ENCODE results near the gene ATP1A1. TPM values are rescaled to one million over a fixed set of nuclear protein-coding genes. Genes with fewer than 3 reads are reported as not detected.

ATP1A1 gene
- total and polyA plus RNA-seq, 9 of the 15 experiments (the other 6 are each of a cell fraction or from before 2014, with no cell fraction given), result 99.3 to 513 (median 234) TPM

- no peaks in the 10 kb centered on the region for H3K36me3 ChIP-seq (ENCODE audit: control insufficient read depth, insufficient read depth, low read length)
- no peak overlapping the region for H3K4me3 ChIP-seq
- POLR2A ChIA-PET, result interaction anchor here (2.3 kb wide), 1 partner anchor 18 kb away, joined by 8 read pairs; no protein-coding TSS in a partner anchor
- peaks cover 14 to 25% of the 10 kb centered on the region in 2 experiments; a peak in 4 of 5 replicates for H3K4me1 ChIP-seq (replicated peaks in 1 of 2; ENCODE audit: control insufficient read depth in 2 of 2, insufficient read depth in 2 of 2, low read length in 2 of 2)
- TF ChIP-seq CEBPG (CRISPR knock-in tag; IDR thresholded peaks at IDR 0.05) (no peak), CEBPG (tag; conservative IDR thresholded peaks at IDR 0.05 in 1 of 2, IDR thresholded peaks at IDR 0.05 in 1 of 2) (no peak), CHD2 (IDR thresholded peaks at IDR 0.05; ENCODE audit: low read depth, low read length) (no peak), PTBP1 (IDR thresholded peaks at IDR 0.05; ENCODE audit: low read depth, low read length) (no peak), DMBX1 (CRISPR knock-in tag; IDR thresholded peaks at IDR 0.05; ENCODE audit: borderline replicate concordance) (no peak), EP300 (IDR thresholded peaks at IDR 0.05; ENCODE audit: low read length) (no peak), RBM15 (IDR thresholded peaks at IDR 0.05; ENCODE audit: insufficient read depth, low read length) (no peak), ZNF766 (CRISPR knock-in tag; conservative IDR thresholded peaks at IDR 0.05) (no peak), POU5F1 (IDR thresholded peaks at IDR 0.05; ENCODE audit: borderline replicate concordance, low read depth, low read length, partially characterized antibody) (no peak)
- no peak overlapping the region for H3K27ac ChIP-seq (ENCODE audit: extremely low read depth, low read depth, low read length)
- H3K79me2 ChIP-seq (ENCODE audit: control insufficient read depth, insufficient read depth, low read length), result no peaks in the 10 kb centered on the region
- H3K27me3 ChIP-seq (ENCODE audit: control insufficient read depth in 2 of 2, insufficient read depth in 2 of 2, low read length in 2 of 2), result no peaks in the 10 kb centered on the region
- H4K20me1 ChIP-seq (replicated peaks; ENCODE audit: control insufficient read depth, insufficient read depth, low read length), result no peaks in the 10 kb centered on the region
- no peak for ATAC-seq
- no peak for DNase-seq (ENCODE audit: extremely low read depth in 1 of 4, low spot score in 3 of 4)
- no peak overlapping the region for H2AFZ ChIP-seq (ENCODE audit: low read depth, low read length)
- BruUV-seq (replicated peaks), result no TSS peak
- H3K9ac ChIP-seq (ENCODE audit: insufficient read depth in 1 of 2, low read depth in 2 of 2, low read length in 2 of 2), result no peak overlapping the region
- H3K4me2 ChIP-seq (ENCODE audit: insufficient read depth, low read length), result no peak overlapping the region
- CTCF ChIA-PET (ENCODE audit: low intra/inter-chr PET ratio), result no interaction called here
- in situ Hi-C loops (cut with MboI), result no loop called here
- intact Hi-C loops (cut with micrococcal nuclease), result no loop called here
- FAIRE-seq, result no peak
- H3K9me3 ChIP-seq (replicated peaks; ENCODE audit: control insufficient read depth, insufficient read depth, low read depth, low read length), result no peaks in the 10 kb centered on the region
- no peaks in the 10 kb centered on the region for H3K9me1 ChIP-seq (ENCODE audit: control insufficient read depth, insufficient read depth, low read length)
- WGBS (ENCODE audit: insufficient coverage, low coverage, missing lambda C conversion rate), result 95% methylated on average over 2 of the region's 2 CpGs
Measured at GRCh38 chr1:116436611-116436970, 63.5 kb downstream of the ATP1A1 start.
